ENCODE data around the gene GNG4.

GNG4 gene

GRCh38 chr1:235643837-235644692 lies 5.5 kb downstream of the GNG4 start:
- Histone ChIP-seq H3K4ac (ENCODE audit: low read depth, low read length) (no peak overlapping the region), H3K4me1 (ENCODE audit: control insufficient read depth, low read depth, low read length) (peaks cover 17% of the 10 kb centered on the region), H2BK15ac (replicated peaks; ENCODE audit: low read depth) (no peak overlapping the region), H2BK5ac (ENCODE audit: low read length) (no peak overlapping the region), H3K79me1 (ENCODE audit: low read length) (peaks cover 1% of the 10 kb centered on the region), H3K56ac (ENCODE audit: low read length) (no peak overlapping the region), H3K18ac (ENCODE audit: low read length) (no peak overlapping the region), H2BK120ac (ENCODE audit: low read depth, low read length) (no peak overlapping the region), H3K23ac (ENCODE audit: low read length) (no peak overlapping the region), H3K27ac (ENCODE audit: low read depth, low read length) (no peak overlapping the region), H4K8ac (ENCODE audit: low read depth, low read length) (no peak overlapping the region), H3K4me3 (ENCODE audit: low read length) (no peak overlapping the region), H3K9ac (ENCODE audit: low read length) (no peak overlapping the region), H3K4me2 (ENCODE audit: low read length) (no peak overlapping the region), H3K36me3 (ENCODE audit: control insufficient read depth, insufficient read depth, low read length) (no peaks in the 10 kb centered on the region), H3K27me3 (ENCODE audit: insufficient read depth, low read length, poor library complexity) (no peaks in the 10 kb centered on the region), H3K79me2 (ENCODE audit: control insufficient read depth, insufficient read depth, low read length) (peaks cover 2% of the 10 kb centered on the region), H2AK5ac (ENCODE audit: low read length) (no peak overlapping the region), H4K5ac (ENCODE audit: low read length) (no peak overlapping the region)
- no peak for DNase-seq
- no CpG with 5 or more reads among the region's 23 CpGs for WGBS (ENCODE audit: extremely low coverage, insufficient coverage, low lambda C conversion rate)

- H3K23ac ChIP-seq (ENCODE audit: low read length), result peak overlapping the region; percentile 6
- DNase-seq, result peak; percentile 86
- peak overlapping the region; percentile 84 for H2BK5ac ChIP-seq (ENCODE audit: low read length)
- H3K9ac ChIP-seq (ENCODE audit: low read length), result peak overlapping the region; percentile 32
- H3K4me1 ChIP-seq (ENCODE audit: control insufficient read depth, low read depth, low read length), result peaks cover 15% of the 10 kb centered on the region
- H3K27me3 ChIP-seq (ENCODE audit: insufficient read depth, low read length, poor library complexity), result no peaks in the 10 kb centered on the region
- H3K4ac ChIP-seq (ENCODE audit: low read depth, low read length), result no peak overlapping the region
- H2BK15ac ChIP-seq (replicated peaks; ENCODE audit: low read depth), result no peak overlapping the region
- H2AK5ac ChIP-seq (ENCODE audit: low read length), result no peak overlapping the region
- no peak overlapping the region for H3K4me3 ChIP-seq (ENCODE audit: low read length)
- H4K8ac ChIP-seq (ENCODE audit: low read depth, low read length), result no peak overlapping the region
- H3K36me3 ChIP-seq (ENCODE audit: control insufficient read depth, insufficient read depth, low read length), result no peaks in the 10 kb centered on the region
- H4K5ac ChIP-seq (ENCODE audit: low read length), result no peak overlapping the region
- H3K79me2 ChIP-seq (ENCODE audit: control insufficient read depth, insufficient read depth, low read length), result peaks cover 2% of the 10 kb centered on the region
- H3K4me2 ChIP-seq (ENCODE audit: low read length), result no peak overlapping the region
- no peak overlapping the region for H2BK120ac ChIP-seq (ENCODE audit: low read depth, low read length)
- peaks cover 1% of the 10 kb centered on the region for H3K79me1 ChIP-seq (ENCODE audit: low read length)
- WGBS (ENCODE audit: extremely low coverage, insufficient coverage, low lambda C conversion rate), result no CpG with 5 or more reads among the region's 11 CpGs
- no peak overlapping the region for H3K27ac ChIP-seq (ENCODE audit: low read depth, low read length)
- H3K56ac ChIP-seq (ENCODE audit: low read length), result peak overlapping the region; percentile 73
- H3K18ac ChIP-seq (ENCODE audit: low read length), result no peak overlapping the region
These were observed 6.6 kb downstream of the GNG4 start for GRCh38 chr1:235642943-235643371.

GRCh38 chr1:235642011-235642942 lies 7.3 kb downstream of the GNG4 start:
- no peaks in the 10 kb centered on the region for H3K27me3 ChIP-seq (ENCODE audit: insufficient read depth, low read length, poor library complexity)
- H2BK120ac ChIP-seq (ENCODE audit: low read depth, low read length), result no peak overlapping the region
- H4K5ac ChIP-seq (ENCODE audit: low read length), result no peak overlapping the region
- H3K23ac ChIP-seq (ENCODE audit: low read length), result peak overlapping the region; percentile 6
- WGBS (ENCODE audit: extremely low coverage, insufficient coverage, low lambda C conversion rate), result no CpG with 5 or more reads among the region's 47 CpGs
- H3K79me2 ChIP-seq (ENCODE audit: control insufficient read depth, insufficient read depth, low read length), result peaks cover 2% of the 10 kb centered on the region
- H2AK5ac ChIP-seq (ENCODE audit: low read length), result no peak overlapping the region
- no peak overlapping the region for H3K4me2 ChIP-seq (ENCODE audit: low read length)
- H3K18ac ChIP-seq (ENCODE audit: low read length), result no peak overlapping the region
- peak; percentile 75 for DNase-seq
- no peak overlapping the region for H3K4me3 ChIP-seq (ENCODE audit: low read length)
- peak overlapping the region; percentile 84 for H2BK5ac ChIP-seq (ENCODE audit: low read length)
- no peak overlapping the region for H4K8ac ChIP-seq (ENCODE audit: low read depth, low read length)
- no peaks in the 10 kb centered on the region for H3K79me1 ChIP-seq (ENCODE audit: low read length)
- peak overlapping the region; percentile 73 for H3K56ac ChIP-seq (ENCODE audit: low read length)
- H3K9ac ChIP-seq (ENCODE audit: low read length), result peak overlapping the region; percentile 32
- peaks cover 15% of the 10 kb centered on the region for H3K4me1 ChIP-seq (ENCODE audit: control insufficient read depth, low read depth, low read length)
- H3K4ac ChIP-seq (ENCODE audit: low read depth, low read length), result no peak overlapping the region
- H3K36me3 ChIP-seq (ENCODE audit: control insufficient read depth, insufficient read depth, low read length), result no peaks in the 10 kb centered on the region
- H3K27ac ChIP-seq (ENCODE audit: low read depth, low read length), result no peak overlapping the region
- no peak overlapping the region for H2BK15ac ChIP-seq (replicated peaks; ENCODE audit: low read depth)

- Histone ChIP-seq H4K8ac (ENCODE audit: low read depth, low read length) (no peak overlapping the region), H3K4me3 (ENCODE audit: low read length) (no peak overlapping the region), H4K5ac (ENCODE audit: low read length) (no peak overlapping the region), H3K4me2 (ENCODE audit: low read length) (no peak overlapping the region), H3K56ac (ENCODE audit: low read length) (no peak overlapping the region), H3K18ac (ENCODE audit: low read length) (no peak overlapping the region), H3K27me3 (ENCODE audit: insufficient read depth, low read length, poor library complexity) (no peaks in the 10 kb centered on the region), H3K23ac (ENCODE audit: low read length) (no peak overlapping the region), H3K79me1 (ENCODE audit: low read length) (no peaks in the 10 kb centered on the region), H3K27ac (ENCODE audit: low read depth, low read length) (no peak overlapping the region), H3K36me3 (ENCODE audit: control insufficient read depth, insufficient read depth, low read length) (no peaks in the 10 kb centered on the region), H3K79me2 (ENCODE audit: control insufficient read depth, insufficient read depth, low read length) (no peaks in the 10 kb centered on the region), H2AK5ac (ENCODE audit: low read length) (no peak overlapping the region), H3K4ac (ENCODE audit: low read depth, low read length) (no peak overlapping the region), H3K4me1 (ENCODE audit: control insufficient read depth, low read depth, low read length) (peaks cover 15% of the 10 kb centered on the region), H2BK120ac (ENCODE audit: low read depth, low read length) (no peak overlapping the region), H3K9ac (ENCODE audit: low read length) (no peak overlapping the region), H2BK5ac (ENCODE audit: low read length) (no peak overlapping the region), H2BK15ac (replicated peaks; ENCODE audit: low read depth) (no peak overlapping the region)
- no peak for DNase-seq
- WGBS (ENCODE audit: extremely low coverage, insufficient coverage, low lambda C conversion rate), result no CpG with 5 or more reads among the region's 12 CpGs
These were observed 9.0 kb downstream of the GNG4 start for GRCh38 chr1:235640580-235640979.

- H3K56ac ChIP-seq (ENCODE audit: low read length), result peak overlapping the region; percentile 42
These were observed 10.1 kb downstream of the GNG4 start for GRCh38 chr1:235639226-235640205.

More at GRCh38 chr1:235639226-235640205, 10.1 kb downstream of the GNG4 start:
- WGBS (ENCODE audit: extremely low coverage, insufficient coverage, low lambda C conversion rate), result no CpG with 5 or more reads among the region's 14 CpGs
- Histone ChIP-seq H3K79me1 (ENCODE audit: low read length) (no peaks in the 10 kb centered on the region), H3K18ac (ENCODE audit: low read length) (no peak overlapping the region), H3K4me1 (ENCODE audit: control insufficient read depth, low read depth, low read length) (peaks cover 15% of the 10 kb centered on the region), H4K5ac (ENCODE audit: low read length) (no peak overlapping the region), H4K8ac (ENCODE audit: low read depth, low read length) (no peak overlapping the region), H3K79me2 (ENCODE audit: control insufficient read depth, insufficient read depth, low read length) (no peaks in the 10 kb centered on the region), H3K4ac (ENCODE audit: low read depth, low read length) (no peak overlapping the region), H3K4me2 (ENCODE audit: low read length) (no peak overlapping the region), H2BK15ac (replicated peaks; ENCODE audit: low read depth) (no peak overlapping the region), H2BK120ac (ENCODE audit: low read depth, low read length) (no peak overlapping the region), H2AK5ac (ENCODE audit: low read length) (no peak overlapping the region), H2BK5ac (ENCODE audit: low read length) (no peak overlapping the region), H3K36me3 (ENCODE audit: control insufficient read depth, insufficient read depth, low read length) (no peaks in the 10 kb centered on the region), H3K9ac (ENCODE audit: low read length) (no peak overlapping the region), H3K23ac (ENCODE audit: low read length) (peak overlapping the region; percentile 80), H3K4me3 (ENCODE audit: low read length) (no peak overlapping the region), H3K27me3 (ENCODE audit: insufficient read depth, low read length, poor library complexity) (no peaks in the 10 kb centered on the region), H3K27ac (ENCODE audit: low read depth, low read length) (no peak overlapping the region)
- DNase-seq, result no peak
